IMR-90 (cell line): Measurements from ENCODE around the gene ANKRD31. TPM values are rescaled to one million over a fixed set of nuclear protein-coding genes. Genes with fewer than 3 reads are reported as not detected.
A peak's percentile ranks its signal among the peaks of the same experiment; 100 is the strongest.

Source experiments
- ATAC-seq: fragments of 200-7000 bp; cut with Tn5 transposase; 2 replicates; pipeline ENCODE4 v1.9.1; 2020; ENCODE audit warnings: low read depth, mild to moderate bottlenecking, moderate library complexity
- BruUV-seq: library from RNA; stranded (reverse); fragments of 400-500 nt; replicated peaks from 2 replicates; lab custom pipeline; 2021; lab: Mats Ljungman, UMichigan
- CTCF ChIA-PET: fragments of 300-600 bp; formaldehyde crosslinking; extraction: SDS; loops from one replicate; lab custom pipeline; 2021; ENCODE audit warnings: antibody characterized with exemption; lab: Yijun Ruan, JAX
- POLR2A ChIA-PET: fragments of 300-600 bp; sonication (Branson Sonifier 250); formaldehyde crosslinking; loops from one replicate; lab custom pipeline; 2022; ENCODE audit warnings: antibody characterized with exemption; ENCODE audit not compliant: unreplicated experiment; lab: Charles Lee
- DNase-seq: peaks from one replicate; pipeline ENCODE4 v3.0.0; 2013
- H2AFZ ChIP-seq: replicated peaks from 2 replicates; pipeline ENCODE3; 2013; ENCODE audit warnings: low read length, mild to moderate bottlenecking; ENCODE audit not compliant: poor library complexity
- H2AK5ac ChIP-seq: 2 replicates; pipeline ENCODE4 v1.6.1; 2013; ENCODE audit warnings: low read depth, low read length, inconsistent platforms
- H2AK9ac ChIP-seq: replicated peaks from 2 replicates; pipeline ENCODE3; 2013; ENCODE audit warnings: mild to moderate bottlenecking, low read depth, low read length, moderate library complexity; ENCODE audit not compliant: poor library complexity
- H2BK120ac ChIP-seq: 2 replicates; pipeline ENCODE4 v1.6.1; 2013; ENCODE audit warnings: low read depth, low read length, inconsistent platforms
- H2BK15ac ChIP-seq: 3 replicates; pipeline ENCODE4 v1.6.1; 2013; ENCODE audit warnings: low read depth, low read length, inconsistent platforms
- H2BK20ac ChIP-seq: 2 replicates; pipeline ENCODE4 v1.6.1; 2013; ENCODE audit warnings: low read depth, mild to moderate bottlenecking, inconsistent platforms, low read length, moderate library complexity
- H2BK5ac ChIP-seq: 2 replicates; pipeline ENCODE4 v1.6.1; 2013; ENCODE audit warnings: mild to moderate bottlenecking, low read depth, low read length, inconsistent platforms; ENCODE audit not compliant: poor library complexity, severe bottlenecking
- H3K14ac ChIP-seq: replicated peaks from 2 replicates; pipeline ENCODE4 v1.6.1; 2013; ENCODE audit warnings: low read depth, low read length, inconsistent platforms
- H3K18ac ChIP-seq: 2 replicates; pipeline ENCODE4 v1.6.1; 2013; ENCODE audit warnings: low read depth, low read length, control low read depth
- H3K23ac ChIP-seq: 2 replicates; pipeline ENCODE4 v1.6.1; 2013; ENCODE audit warnings: low read depth, low read length, inconsistent platforms
- H3K27ac ChIP-seq: 2 replicates; pipeline ENCODE4 v1.5.1; 2013; ENCODE audit warnings: mild to moderate bottlenecking, control low read depth, low read length; ENCODE audit not compliant: insufficient read depth
- H3K27me3 ChIP-seq: 2 replicates; pipeline ENCODE4 v1.6.1; 2013; ENCODE audit warnings: low read length; ENCODE audit not compliant: control insufficient read depth, insufficient read depth
- H3K36me3 ChIP-seq: 2 replicates; pipeline ENCODE4 v1.6.1; 2013; ENCODE audit warnings: low read length, mixed read lengths; ENCODE audit not compliant: control insufficient read depth, insufficient read depth
- H3K4ac ChIP-seq: 2 replicates; pipeline ENCODE4 v1.6.1; 2013; ENCODE audit warnings: low read depth, low read length, inconsistent platforms
- H3K4me1 ChIP-seq: 2 replicates; pipeline ENCODE4 v1.6.1; 2013; ENCODE audit warnings: low read length, mixed read lengths; ENCODE audit not compliant: control insufficient read depth, insufficient read depth
- H3K4me2 ChIP-seq: 2 replicates; pipeline ENCODE4 v1.6.1; 2013; ENCODE audit warnings: low read depth, mild to moderate bottlenecking, control low read depth, low read length, moderate library complexity
- H3K4me3 ChIP-seq: 2 replicates; pipeline ENCODE4 v1.5.1; 2013; ENCODE audit warnings: low read depth, mild to moderate bottlenecking, control low read depth, low read length, moderate library complexity; ENCODE audit not compliant: insufficient read depth
- H3K56ac ChIP-seq: 2 replicates; pipeline ENCODE4 v1.6.1; 2013; ENCODE audit warnings: low read length, inconsistent platforms; ENCODE audit not compliant: insufficient read depth; ENCODE audit errors: extremely low read depth
- H3K79me1 ChIP-seq, 2 experiments: 2 replicates each; pipeline ENCODE4 v1.6.1; 2013; ENCODE audit warnings: low read length in 2 of 2, inconsistent platforms in 1 of 2, low read depth in 1 of 2
- H3K9ac ChIP-seq: 2 replicates; pipeline ENCODE4 v1.6.1; 2013; ENCODE audit warnings: low read depth, low read length, control low read depth
- H3K9me1 ChIP-seq: 2 replicates; pipeline ENCODE4 v1.6.1; 2013; ENCODE audit warnings: low read length, inconsistent platforms; ENCODE audit not compliant: insufficient read depth
- H3K9me3 ChIP-seq: 2 replicates; pipeline ENCODE4 v1.6.1; 2013; ENCODE audit warnings: low read length; ENCODE audit not compliant: control insufficient read depth, insufficient read depth
- H4K20me1 ChIP-seq: 2 replicates; pipeline ENCODE4 v1.6.1; 2013; ENCODE audit warnings: low read length, inconsistent platforms; ENCODE audit not compliant: insufficient read depth
- H4K5ac ChIP-seq: 2 replicates; pipeline ENCODE4 v1.6.1; 2013; ENCODE audit warnings: mild to moderate bottlenecking, low read depth, low read length, control low read depth
- H4K8ac ChIP-seq, 2 experiments: 2 replicates each; pipeline ENCODE4 v1.6.1; 2013; ENCODE audit warnings: low read depth in 2 of 2, low read length in 2 of 2, control low read depth in 1 of 2, inconsistent platforms in 1 of 2
- H4K91ac ChIP-seq: 2 replicates; pipeline ENCODE4 v1.6.1; 2013; ENCODE audit warnings: low read depth, low read length, inconsistent platforms; ENCODE audit not compliant: insufficient read depth
- BHLHE40 ChIP-seq: fragments of 150-350 bp; IDR thresholded peaks from 2 replicates; pipeline ENCODE4 v1.6.1; 2016; ENCODE audit warnings: mild to moderate bottlenecking, low read depth, low read length
- CHD1 ChIP-seq: IDR thresholded peaks from 2 replicates; pipeline ENCODE4 v1.6.1; 2012; ENCODE audit warnings: low read depth, low read length, improper control_type of control experiment
- CTCF ChIP-seq: conservative IDR thresholded peaks from 2 replicates; pipeline ENCODE4 v1.5.1; 2012; ENCODE audit warnings: mild to moderate bottlenecking, low read depth, low read length, improper control_type of control experiment
- MAZ ChIP-seq: IDR thresholded peaks from 2 replicates; pipeline ENCODE4 v1.6.1; 2012; ENCODE audit warnings: low read depth, mild to moderate bottlenecking, low read length, improper control_type of control experiment, moderate library complexity, borderline replicate concordance
- MXI1 ChIP-seq: IDR thresholded peaks from 2 replicates; pipeline ENCODE4 v1.6.1; 2012; ENCODE audit warnings: low read depth, mild to moderate bottlenecking, low read length, moderate library complexity, borderline replicate concordance
- NFE2L2 ChIP-seq: fragments of 150-350 bp; IDR thresholded peaks from 2 replicates; pipeline ENCODE4 v1.6.1; 2016; ENCODE audit warnings: low read depth, mild to moderate bottlenecking, low read length
- POLR2A ChIP-seq: IDR thresholded peaks from 2 replicates; pipeline ENCODE4 v1.6.1; 2012; ENCODE audit warnings: mild to moderate bottlenecking, low read depth, low read length
- RAD21 ChIP-seq: IDR thresholded peaks from 2 replicates; pipeline ENCODE4 v1.6.1; 2012; ENCODE audit warnings: low read length, improper control_type of control experiment
- WGBS, 2 experiments: methylation state at CpG; one replicate each; pipeline versions ENCODE4 v1.1.5 to v1.1.7; 2013; ENCODE audit warnings: missing lambda C conversion rate in 2 of 2; ENCODE audit not compliant: insufficient read length in 1 of 2; ENCODE audit errors: extremely low coverage in 2 of 2; 5-methylcytosine and 5-hydroxymethylcytosine counted together
- dilution Hi-C: fragments of 300-500 bp; cut with HindIII; formaldehyde crosslinking; loops from one replicate; pipeline ENCODE4 v1.14.3; 2018; ENCODE audit warnings: low sequenced_read_pairs; ENCODE audit not compliant: unreplicated experiment
- in situ Hi-C: fragments of 300-500 bp; cut with MboI; formaldehyde crosslinking; loops from 3 replicates; pipeline ENCODE4 v1.14.3; 2019; ENCODE audit warnings: low sequenced_read_pairs, inconsistent platforms, mixed read lengths
- intact Hi-C: fragments of 100-400 bp; cut with micrococcal nuclease; formaldehyde crosslinking; loops from 2 replicates; pipeline ENCODE4 v1.10.0; 2022
- polyA plus RNA-seq, 3 experiments: library from polyadenylated mRNA; depleted of rRNA; stranded (reverse); fragments of >200 nt; gene quantifications; 2 replicates each; pipeline ENCODE4 v1.2.3, GENCODE V29; 2012; ENCODE audit warnings: low replicate concordance in 1 of 3
- total RNA-seq: library from RNA; depleted of rRNA; stranded (reverse); fragments of >200 nt; gene quantifications from 2 replicates; pipeline ENCODE4 v1.2.3, GENCODE V29; 2012

ANKRD31 gene
- total and polyA plus RNA-seq, 2 of the 4 experiments (the other 2 are of a cell fraction) = under 0.01 to 0.02 TPM

- ChIA-PET CTCF (interaction anchor here (1.0 kb wide), 1 partner anchor 14 kb away, joined by 3 read pairs; no protein-coding TSS in a partner anchor), POLR2A (interaction anchor here (0.7 kb wide), 2 partner anchors 105 to 213 kb away, joined by 3 to 4 read pairs; no protein-coding TSS in a partner anchor)
- dilution Hi-C loops = no loop called here
Observed at GRCh38 chr5:75053054-75053303, 183.7 kb downstream of the ANKRD31 start.

More at GRCh38 chr5:75053054-75053303, 183.7 kb downstream of the ANKRD31 start:
- no peak overlapping the region for H3K56ac ChIP-seq
- H3K79me1 ChIP-seq = peaks cover 3 to 46% of the 10 kb centered on the region in 2 experiments; a peak in 3 of 4 replicates
- H3K9ac ChIP-seq = peak overlapping the region; percentile 99
- no peaks in the 10 kb centered on the region for H3K36me3 ChIP-seq
- peak overlapping the region; percentile 65 for H2BK5ac ChIP-seq
- DNase-seq (no peak), ATAC-seq (no peak)
- peak overlapping the region; percentile 93 for H2AFZ ChIP-seq
- no peak overlapping the region for H2BK20ac ChIP-seq
- in situ Hi-C loops = no loop called here
- peaks cover 30% of the 10 kb centered on the region for H3K9me1 ChIP-seq
- no peak for TF ChIP-seq POLR2A
- TF ChIP-seq NFE2L2 = no peak
- no peak; the same call in 1 of the 2 replicates for TF ChIP-seq CHD1
- TF ChIP-seq MXI1 = no peak
- no peak for TF ChIP-seq CTCF
- TF ChIP-seq BHLHE40 = no peak
- no peak for TF ChIP-seq MAZ
- no peak for TF ChIP-seq RAD21
- no TSS peak for BruUV-seq
- 0 out of 2 replicates have a peak overlapping the region, but pooled peaks have one; percentile 9 for H3K4ac ChIP-seq
- intact Hi-C loops = loop anchor here (5.0 to 10.0 kb wide), 4 partner anchors 212 to 1762 kb away; partner anchors contain the start of gene F2RL1
- no peak overlapping the region; the same call in 1 of the 2 replicates for H4K91ac ChIP-seq
- H4K20me1 ChIP-seq = peaks cover 7% of the 10 kb centered on the region; the same call in 1 of the 2 replicates
- peak overlapping the region; percentile 57 for H2AK9ac ChIP-seq
- peak overlapping the region; percentile 82 for H3K4me3 ChIP-seq
- peak overlapping the region; percentile 68 for H3K27ac ChIP-seq
- no peak overlapping the region for H3K14ac ChIP-seq
- no peak overlapping the region for H3K23ac ChIP-seq
- H3K27me3 ChIP-seq = no peaks in the 10 kb centered on the region
- H2BK15ac ChIP-seq = no peak overlapping the region
- H3K18ac ChIP-seq = no peak overlapping the region
- H2BK120ac ChIP-seq = no peak overlapping the region
- no peaks in the 10 kb centered on the region for H3K9me3 ChIP-seq
- peaks cover 21% of the 10 kb centered on the region for H3K4me1 ChIP-seq
- WGBS, 2 experiments = 1% methylated on average over 28 of the region's 40 CpGs; no CpG with 5 or more reads in 1 of the 2 experiments
- no peak overlapping the region for H2AK5ac ChIP-seq
- H3K4me2 ChIP-seq = no peak overlapping the region
- no peak overlapping the region for H4K5ac ChIP-seq
- no peak overlapping the region for H4K8ac ChIP-seq
